Testis (tissue), 2 donors: ENCODE results near the gene EIF5A.

ENCODE experiments used
- POLR2A ChIP-seq: fragments of 450-650 bp; IDR thresholded peaks from one replicate; pipeline ENCODE4 v1.6.1; 2017; ENCODE audit warnings: antibody characterized with exemption, mild to moderate bottlenecking, moderate library complexity
- TF ChIP-seq, protein P1 (sequence below), 3 experiments: fragments of 450-650 bp in 2 of 3; fragments of 200-600 bp in 1 of 3; sonication (generic) in 1 of 3; IDR thresholded peaks; one replicate each; pipeline ENCODE4 v1.5.1; 2016 to 2019; ENCODE audit warnings: antibody characterized with exemption in 3 of 3, mild to moderate bottlenecking in 2 of 3, moderate library complexity in 1 of 3

DNA sequence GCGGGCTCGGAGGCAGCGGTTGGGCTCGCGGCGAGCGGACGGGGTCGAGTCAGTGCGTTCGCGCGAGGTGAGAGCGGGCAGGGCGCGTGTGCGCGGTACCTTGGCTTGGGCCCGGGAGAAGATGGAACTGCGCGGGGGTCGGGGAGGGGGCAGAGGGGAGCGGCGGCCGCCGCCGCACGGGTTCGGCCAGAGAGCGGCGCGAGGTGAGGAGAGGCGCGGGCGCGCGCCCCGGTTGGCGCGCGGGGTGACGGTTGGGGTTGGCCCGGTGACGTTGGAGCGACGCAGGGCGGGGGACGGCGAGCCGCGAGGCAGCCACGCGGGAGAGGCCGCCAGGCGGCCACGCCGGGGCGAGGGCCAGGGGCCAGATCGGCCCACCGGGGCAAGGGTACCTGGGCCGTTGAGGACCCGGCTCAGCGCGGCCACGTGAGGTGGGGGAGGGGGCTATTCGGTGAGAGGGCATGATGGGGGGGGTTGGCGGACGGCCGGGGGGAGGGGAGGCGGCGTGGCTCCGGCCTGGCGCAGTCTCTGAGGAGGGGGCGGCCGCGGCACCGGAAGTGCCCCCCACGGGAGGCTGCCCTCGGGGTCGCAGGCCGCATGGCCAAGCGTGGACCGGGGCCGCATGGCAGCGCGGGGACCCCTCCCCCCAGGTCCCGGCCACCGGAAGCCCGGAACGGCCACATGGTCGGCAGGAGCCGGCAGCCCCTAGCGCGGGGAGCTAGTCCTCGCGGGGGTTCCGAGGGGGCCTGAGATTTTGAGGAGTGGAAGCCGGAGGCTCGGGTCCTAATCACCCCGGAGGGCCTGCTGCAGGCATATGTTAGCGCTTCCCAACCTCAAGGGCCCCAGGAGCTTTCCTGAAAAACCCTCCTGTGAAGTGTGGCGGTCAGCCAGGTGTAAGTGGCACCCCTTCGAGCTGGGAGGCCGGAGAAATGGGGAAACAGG is 527 bp downstream of the EIF5A start:
- TF ChIP-seq, protein P1, sequence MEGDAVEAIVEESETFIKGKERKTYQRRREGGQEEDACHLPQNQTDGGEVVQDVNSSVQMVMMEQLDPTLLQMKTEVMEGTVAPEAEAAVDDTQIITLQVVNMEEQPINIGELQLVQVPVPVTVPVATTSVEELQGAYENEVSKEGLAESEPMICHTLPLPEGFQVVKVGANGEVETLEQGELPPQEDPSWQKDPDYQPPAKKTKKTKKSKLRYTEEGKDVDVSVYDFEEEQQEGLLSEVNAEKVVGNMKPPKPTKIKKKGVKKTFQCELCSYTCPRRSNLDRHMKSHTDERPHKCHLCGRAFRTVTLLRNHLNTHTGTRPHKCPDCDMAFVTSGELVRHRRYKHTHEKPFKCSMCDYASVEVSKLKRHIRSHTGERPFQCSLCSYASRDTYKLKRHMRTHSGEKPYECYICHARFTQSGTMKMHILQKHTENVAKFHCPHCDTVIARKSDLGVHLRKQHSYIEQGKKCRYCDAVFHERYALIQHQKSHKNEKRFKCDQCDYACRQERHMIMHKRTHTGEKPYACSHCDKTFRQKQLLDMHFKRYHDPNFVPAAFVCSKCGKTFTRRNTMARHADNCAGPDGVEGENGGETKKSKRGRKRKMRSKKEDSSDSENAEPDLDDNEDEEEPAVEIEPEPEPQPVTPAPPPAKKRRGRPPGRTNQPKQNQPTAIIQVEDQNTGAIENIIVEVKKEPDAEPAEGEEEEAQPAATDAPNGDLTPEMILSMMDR (IDR thresholded peaks at IDR 0.05) = no peak
- no peak for TF ChIP-seq POLR2A
